Measurements from ENCODE around the gene LMNTD1.

DNA sequence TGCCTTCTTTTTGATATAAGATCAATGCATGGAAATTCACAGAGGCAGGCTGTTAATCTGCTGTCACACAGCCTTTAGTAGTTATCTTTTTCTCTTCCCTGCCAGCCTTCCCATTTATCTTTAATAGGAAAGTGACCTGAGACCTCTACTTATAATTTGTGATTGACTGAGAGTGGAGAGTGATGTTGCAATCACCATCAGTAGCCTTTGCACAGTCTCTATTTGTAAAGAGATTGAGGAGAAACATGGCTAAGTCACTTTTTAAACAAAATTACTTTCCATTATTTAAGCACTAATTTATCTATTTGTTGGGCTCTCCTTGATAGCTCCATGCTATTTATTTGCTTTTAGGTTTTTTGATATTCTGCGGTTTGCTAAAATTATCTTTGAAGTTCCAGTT lies 19.9 kb downstream of the LMNTD1 start:
- TF ChIP-seq, protein P1, sequence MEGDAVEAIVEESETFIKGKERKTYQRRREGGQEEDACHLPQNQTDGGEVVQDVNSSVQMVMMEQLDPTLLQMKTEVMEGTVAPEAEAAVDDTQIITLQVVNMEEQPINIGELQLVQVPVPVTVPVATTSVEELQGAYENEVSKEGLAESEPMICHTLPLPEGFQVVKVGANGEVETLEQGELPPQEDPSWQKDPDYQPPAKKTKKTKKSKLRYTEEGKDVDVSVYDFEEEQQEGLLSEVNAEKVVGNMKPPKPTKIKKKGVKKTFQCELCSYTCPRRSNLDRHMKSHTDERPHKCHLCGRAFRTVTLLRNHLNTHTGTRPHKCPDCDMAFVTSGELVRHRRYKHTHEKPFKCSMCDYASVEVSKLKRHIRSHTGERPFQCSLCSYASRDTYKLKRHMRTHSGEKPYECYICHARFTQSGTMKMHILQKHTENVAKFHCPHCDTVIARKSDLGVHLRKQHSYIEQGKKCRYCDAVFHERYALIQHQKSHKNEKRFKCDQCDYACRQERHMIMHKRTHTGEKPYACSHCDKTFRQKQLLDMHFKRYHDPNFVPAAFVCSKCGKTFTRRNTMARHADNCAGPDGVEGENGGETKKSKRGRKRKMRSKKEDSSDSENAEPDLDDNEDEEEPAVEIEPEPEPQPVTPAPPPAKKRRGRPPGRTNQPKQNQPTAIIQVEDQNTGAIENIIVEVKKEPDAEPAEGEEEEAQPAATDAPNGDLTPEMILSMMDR (IDR thresholded peaks at IDR 0.05) = no peak
- TF ChIP-seq POLR2A (IDR thresholded peaks at IDR 0.05) (no peak), EP300 (IDR thresholded peaks at IDR 0.05) (no peak)
